Measurements from ENCODE around the gene FBXO22.

The FBXO22 gene

GRCh38 chr15:75985971-75986370 is 82.3 kb downstream of the FBXO22 start:
- DNase-seq (ENCODE audit: low read depth in 1 of 2, low spot score in 1 of 2): no peak
- Histone ChIP-seq H3K27ac (replicated peaks) (no peak overlapping the region), H3K27me3 (ENCODE audit: insufficient read depth, poor library complexity, severe bottlenecking) (no peaks in the 10 kb centered on the region), H3K4me3 (replicated peaks; ENCODE audit: insufficient read depth, low read length) (no peak overlapping the region)
- TF ChIP-seq GABPA (IDR thresholded peaks at IDR 0.05; ENCODE audit: low read depth) (no peak), POLR2AphosphoS5 (IDR thresholded peaks at IDR 0.05; ENCODE audit: low read depth) (no peak), SPI1 (IDR thresholded peaks at IDR 0.05; ENCODE audit: borderline replicate concordance, low read depth) (no peak), CTCF (IDR thresholded peaks at IDR 0.05; ENCODE audit: insufficient read depth, low read length) (no peak)
- TF ChIP-seq, protein P1, sequence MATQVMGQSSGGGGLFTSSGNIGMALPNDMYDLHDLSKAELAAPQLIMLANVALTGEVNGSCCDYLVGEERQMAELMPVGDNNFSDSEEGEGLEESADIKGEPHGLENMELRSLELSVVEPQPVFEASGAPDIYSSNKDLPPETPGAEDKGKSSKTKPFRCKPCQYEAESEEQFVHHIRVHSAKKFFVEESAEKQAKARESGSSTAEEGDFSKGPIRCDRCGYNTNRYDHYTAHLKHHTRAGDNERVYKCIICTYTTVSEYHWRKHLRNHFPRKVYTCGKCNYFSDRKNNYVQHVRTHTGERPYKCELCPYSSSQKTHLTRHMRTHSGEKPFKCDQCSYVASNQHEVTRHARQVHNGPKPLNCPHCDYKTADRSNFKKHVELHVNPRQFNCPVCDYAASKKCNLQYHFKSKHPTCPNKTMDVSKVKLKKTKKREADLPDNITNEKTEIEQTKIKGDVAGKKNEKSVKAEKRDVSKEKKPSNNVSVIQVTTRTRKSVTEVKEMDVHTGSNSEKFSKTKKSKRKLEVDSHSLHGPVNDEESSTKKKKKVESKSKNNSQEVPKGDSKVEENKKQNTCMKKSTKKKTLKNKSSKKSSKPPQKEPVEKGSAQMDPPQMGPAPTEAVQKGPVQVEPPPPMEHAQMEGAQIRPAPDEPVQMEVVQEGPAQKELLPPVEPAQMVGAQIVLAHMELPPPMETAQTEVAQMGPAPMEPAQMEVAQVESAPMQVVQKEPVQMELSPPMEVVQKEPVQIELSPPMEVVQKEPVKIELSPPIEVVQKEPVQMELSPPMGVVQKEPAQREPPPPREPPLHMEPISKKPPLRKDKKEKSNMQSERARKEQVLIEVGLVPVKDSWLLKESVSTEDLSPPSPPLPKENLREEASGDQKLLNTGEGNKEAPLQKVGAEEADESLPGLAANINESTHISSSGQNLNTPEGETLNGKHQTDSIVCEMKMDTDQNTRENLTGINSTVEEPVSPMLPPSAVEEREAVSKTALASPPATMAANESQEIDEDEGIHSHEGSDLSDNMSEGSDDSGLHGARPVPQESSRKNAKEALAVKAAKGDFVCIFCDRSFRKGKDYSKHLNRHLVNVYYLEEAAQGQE (IDR thresholded peaks at IDR 0.05; ENCODE audit: insufficient replicate concordance, low read depth): no peak

DNA sequence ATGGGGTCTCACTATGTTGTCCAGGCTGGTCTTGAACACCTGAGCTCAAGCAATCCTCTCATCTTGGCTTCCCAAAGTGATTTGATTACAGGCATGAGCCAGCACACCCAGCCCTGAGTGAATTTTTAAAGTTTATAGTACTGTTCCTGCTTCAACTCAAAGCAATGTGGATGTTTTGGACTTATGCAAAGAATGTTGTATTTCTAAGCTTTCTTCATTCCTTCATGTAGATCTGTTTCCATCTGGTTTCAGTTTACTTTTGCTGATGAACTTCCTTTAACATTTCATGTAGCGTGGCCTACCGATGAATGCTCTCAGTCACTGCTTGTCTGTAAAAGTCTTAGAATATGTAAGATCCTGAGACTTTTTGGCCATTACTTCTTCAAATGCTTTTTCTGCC is 85.4 kb downstream of the FBXO22 start:
- no peak for TF ChIP-seq POLR2AphosphoS5 (IDR thresholded peaks at IDR 0.05; ENCODE audit: low read depth)
- no peak for TF ChIP-seq CTCF (IDR thresholded peaks at IDR 0.05; ENCODE audit: insufficient read depth, low read length)
- TF ChIP-seq, protein P1 (IDR thresholded peaks at IDR 0.05; ENCODE audit: insufficient replicate concordance, low read depth): no peak
- H3K27me3 ChIP-seq (ENCODE audit: insufficient read depth, poor library complexity, severe bottlenecking): no peaks in the 10 kb centered on the region
- DNase-seq (ENCODE audit: low read depth in 1 of 2, low spot score in 1 of 2): no peak
- no peak overlapping the region for H3K27ac ChIP-seq (replicated peaks)
- no peak overlapping the region for H3K4me3 ChIP-seq (replicated peaks; ENCODE audit: insufficient read depth, low read length)

DNA sequence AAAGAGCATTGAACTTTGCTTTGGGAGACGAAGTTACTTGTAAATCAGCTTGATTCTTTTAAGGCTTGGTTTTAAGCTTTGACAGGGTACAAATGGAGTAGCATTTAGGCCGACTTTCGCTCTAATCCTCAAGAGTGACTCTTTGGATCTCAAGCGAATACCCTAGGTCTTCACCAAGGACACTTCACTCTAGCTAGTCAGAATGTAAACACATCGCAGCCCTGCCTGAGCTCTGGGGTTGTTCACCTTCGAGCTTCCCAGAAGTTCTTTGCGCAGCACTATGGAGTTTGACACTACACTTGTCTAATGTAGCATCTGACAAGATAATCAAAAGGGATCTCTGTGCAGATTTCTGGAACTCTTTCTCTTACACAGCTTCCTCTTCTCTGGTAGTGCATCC is 86.2 kb downstream of the FBXO22 start:
- Histone ChIP-seq H3K27ac (replicated peaks) (no peak overlapping the region), H3K4me3 (replicated peaks; ENCODE audit: insufficient read depth, low read length) (no peak overlapping the region), H3K27me3 (ENCODE audit: insufficient read depth, poor library complexity, severe bottlenecking) (no peaks in the 10 kb centered on the region)
- DNase-seq (ENCODE audit: low read depth in 1 of 2, low spot score in 1 of 2): no peak
- TF ChIP-seq, protein P1 (IDR thresholded peaks at IDR 0.05; ENCODE audit: insufficient replicate concordance, low read depth): no peak
- TF ChIP-seq SPI1 (IDR thresholded peaks at IDR 0.05; ENCODE audit: borderline replicate concordance, low read depth): no peak
- no peak for TF ChIP-seq POLR2AphosphoS5 (IDR thresholded peaks at IDR 0.05; ENCODE audit: low read depth)
- no peak for TF ChIP-seq CTCF (IDR thresholded peaks at IDR 0.05; ENCODE audit: insufficient read depth, low read length)
- TF ChIP-seq GABPA (IDR thresholded peaks at IDR 0.05; ENCODE audit: low read depth): no peak

Measured in HL-60 (cell line).